T-helper 22 cell (primary cell): ENCODE results near the gene METRNL.
"Not testable (repeated sequence)": the region's sequence is repeated elsewhere in the genome, so short reads cannot be mapped to it uniquely, and the experiment has no call there.

Experiments
- DNase-seq: peaks from one replicate; pipeline ENCODE4 v3.0.0-alpha.2; 2020; ENCODE audit warnings: low read depth

The METRNL gene

DNA sequence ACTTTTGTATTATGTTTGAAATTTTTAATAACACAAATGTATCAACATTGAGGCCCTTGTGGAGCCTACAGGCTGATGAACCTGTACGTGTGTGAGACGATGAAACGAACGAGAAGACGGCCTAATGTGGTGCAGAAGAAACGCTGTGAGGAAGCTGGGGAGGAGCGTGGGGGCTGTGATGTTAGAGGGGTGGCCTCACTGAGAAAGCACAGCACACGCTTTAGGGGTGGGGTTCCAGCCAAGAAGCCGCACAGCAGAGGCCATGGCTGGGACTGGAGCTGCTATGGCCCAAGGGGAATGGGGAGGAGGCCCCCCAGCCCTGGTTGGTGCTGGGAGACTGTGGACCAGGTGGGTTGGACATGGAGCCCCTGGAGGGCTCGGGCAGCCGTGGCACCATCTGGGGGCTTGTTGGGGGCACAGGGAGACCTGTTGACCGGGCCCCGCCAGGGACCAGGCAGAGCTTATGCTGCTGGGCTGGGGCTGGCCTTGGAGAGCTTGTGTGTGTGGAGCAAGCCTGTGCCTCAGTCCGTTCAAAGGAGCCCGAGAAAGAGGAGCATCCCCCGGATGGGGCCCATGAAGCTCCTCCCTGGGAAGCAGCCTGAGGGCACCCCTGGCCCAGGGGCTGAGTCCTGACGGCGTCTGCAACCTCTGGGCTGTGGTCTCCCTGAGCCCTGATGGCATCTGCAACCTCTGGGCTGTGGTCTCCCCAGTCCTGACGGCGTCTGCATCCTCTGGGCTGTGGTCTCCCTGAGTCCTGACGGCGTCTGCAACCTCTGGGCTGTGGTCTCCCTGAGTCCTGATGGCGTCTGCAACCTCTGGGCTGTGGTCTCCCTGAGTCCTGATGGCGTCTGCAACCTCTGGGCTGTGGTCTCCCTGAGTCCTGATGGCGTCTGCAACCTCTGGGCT, 44.7 kb downstream of the METRNL start:
- DNase-seq, result no peak

DNA sequence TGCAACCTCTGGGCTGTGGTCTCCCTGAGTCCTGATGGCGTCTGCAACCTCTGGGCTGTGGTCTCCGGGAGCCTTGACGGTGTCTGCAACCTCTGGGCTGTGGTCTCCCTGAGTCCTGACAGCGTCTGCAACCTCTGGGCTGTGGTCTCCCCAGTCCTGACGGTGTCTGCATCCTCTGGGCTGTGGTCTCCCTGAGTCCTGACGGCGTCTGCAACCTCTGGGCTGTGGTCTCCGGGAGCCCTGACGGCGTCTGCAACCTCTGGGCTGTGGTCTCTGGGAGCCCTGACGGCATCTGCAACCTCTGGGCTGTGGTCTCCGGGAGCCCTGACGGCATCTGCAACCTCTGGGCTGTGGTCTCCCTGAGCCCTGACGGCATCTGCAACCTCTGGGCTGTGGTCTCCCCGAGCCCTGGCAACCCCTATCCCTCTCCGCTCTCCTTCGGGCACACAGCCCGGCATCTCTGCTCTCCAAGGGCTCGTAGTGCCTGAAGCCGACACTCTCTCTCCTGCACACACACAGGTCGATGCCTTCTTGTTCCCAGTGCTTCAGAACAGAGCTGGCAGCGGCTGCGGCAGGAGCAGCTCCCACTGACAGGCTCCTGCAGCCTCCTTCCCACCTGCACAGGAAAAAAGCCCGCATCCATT, 45.6 kb downstream of the METRNL start:
- peak; percentile 25 for DNase-seq

DNA sequence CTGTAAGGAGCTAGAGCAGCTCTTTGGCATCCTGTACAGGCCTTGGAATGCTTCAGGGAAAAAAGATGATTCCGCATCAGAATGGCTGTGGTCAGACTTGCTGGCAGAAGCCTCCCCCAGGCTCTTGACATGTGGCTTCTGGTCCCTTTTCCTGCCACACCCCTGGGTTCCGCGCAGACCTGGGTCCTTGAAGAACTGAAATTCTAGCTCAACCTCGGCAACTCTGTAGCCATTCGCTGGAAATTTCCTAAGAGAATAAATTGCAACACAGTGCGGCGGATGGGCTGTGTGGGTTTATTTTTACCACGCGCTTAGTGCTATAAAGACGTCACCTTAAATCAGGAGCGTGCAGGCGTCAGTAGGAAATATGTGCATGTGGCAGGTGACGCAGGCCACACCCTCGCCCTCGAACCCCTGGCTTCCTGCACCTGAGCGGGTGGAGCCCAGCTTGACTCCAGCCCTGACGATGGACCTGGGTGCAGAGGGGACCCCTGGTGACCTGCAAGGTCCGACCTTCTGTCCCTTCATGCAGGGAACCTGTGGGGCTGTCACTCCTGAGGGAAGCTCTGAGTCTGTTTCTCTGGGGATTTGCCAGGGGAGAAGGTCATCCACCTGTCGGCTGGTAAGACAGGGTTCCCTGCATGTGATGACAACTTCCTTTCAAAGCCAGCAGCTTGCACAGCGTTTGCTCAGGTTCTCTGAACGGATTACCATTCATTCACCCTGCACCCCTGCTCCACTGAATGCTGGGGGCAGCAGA, 46.3 kb downstream of the METRNL start:
- no peak for DNase-seq

DNA sequence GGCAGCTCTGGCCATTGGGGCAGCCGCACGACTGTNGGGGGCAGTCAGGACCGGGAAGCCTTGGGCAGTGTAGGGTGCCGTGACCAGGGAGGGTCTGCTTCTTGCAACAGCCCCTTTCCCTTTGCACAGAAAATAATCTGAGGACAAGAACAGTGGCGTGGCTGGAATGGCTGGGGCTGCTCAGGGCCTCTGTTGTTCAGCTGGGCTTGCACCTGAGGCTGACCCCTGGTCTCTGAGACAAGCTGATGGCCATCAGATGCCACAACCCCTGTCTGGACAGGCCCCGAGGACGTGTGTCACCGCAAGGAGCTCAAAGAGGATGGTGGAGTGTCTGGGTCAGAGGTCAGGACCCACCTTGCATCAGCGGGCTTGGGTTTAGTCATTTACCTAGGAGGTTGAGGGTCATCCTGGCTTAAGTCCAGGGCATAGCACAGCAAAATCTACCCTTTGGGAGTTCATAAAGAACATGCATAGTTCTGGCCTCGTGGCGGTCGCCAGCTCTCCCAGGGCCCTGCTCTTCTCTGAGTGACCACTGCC, 46.9 kb downstream of the METRNL start:
- no peak for DNase-seq

DNA sequence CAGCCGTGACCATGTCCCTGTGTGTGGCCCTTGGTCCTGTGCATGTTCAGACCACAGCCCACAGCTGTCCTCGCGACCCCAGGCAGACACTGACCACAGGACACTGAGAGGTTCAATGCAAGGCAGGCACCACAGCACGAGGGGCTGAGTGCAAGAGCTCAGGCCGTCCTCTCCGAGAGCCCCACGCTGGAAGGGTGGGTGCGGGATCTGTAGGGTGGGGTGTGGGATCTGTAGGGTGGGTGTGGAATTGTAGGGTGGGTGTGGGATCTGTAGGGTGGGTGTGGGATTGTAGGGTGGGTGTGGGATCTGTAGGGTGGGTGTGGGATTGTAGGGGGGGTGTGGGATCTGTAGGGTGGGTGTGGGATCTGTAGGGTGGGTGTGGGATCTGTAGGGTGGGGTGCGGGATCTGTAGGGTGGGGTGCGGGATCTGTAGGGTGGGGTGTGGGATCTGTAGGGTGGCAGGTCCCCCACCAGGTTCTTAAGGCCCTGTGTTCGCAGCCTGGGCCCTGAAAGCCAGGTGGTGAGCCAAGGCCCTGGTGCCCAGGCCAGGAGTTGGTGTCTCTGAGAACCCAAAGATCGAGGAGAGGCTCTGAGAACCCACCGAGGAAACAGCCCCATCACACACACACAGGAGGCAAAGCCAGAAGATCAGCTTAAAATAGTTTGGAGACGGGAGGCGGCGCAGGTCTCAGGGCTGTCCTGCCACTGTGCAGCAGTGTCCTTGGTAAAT, 48.2 kb downstream of the METRNL start:
- no peak for DNase-seq

DNA sequence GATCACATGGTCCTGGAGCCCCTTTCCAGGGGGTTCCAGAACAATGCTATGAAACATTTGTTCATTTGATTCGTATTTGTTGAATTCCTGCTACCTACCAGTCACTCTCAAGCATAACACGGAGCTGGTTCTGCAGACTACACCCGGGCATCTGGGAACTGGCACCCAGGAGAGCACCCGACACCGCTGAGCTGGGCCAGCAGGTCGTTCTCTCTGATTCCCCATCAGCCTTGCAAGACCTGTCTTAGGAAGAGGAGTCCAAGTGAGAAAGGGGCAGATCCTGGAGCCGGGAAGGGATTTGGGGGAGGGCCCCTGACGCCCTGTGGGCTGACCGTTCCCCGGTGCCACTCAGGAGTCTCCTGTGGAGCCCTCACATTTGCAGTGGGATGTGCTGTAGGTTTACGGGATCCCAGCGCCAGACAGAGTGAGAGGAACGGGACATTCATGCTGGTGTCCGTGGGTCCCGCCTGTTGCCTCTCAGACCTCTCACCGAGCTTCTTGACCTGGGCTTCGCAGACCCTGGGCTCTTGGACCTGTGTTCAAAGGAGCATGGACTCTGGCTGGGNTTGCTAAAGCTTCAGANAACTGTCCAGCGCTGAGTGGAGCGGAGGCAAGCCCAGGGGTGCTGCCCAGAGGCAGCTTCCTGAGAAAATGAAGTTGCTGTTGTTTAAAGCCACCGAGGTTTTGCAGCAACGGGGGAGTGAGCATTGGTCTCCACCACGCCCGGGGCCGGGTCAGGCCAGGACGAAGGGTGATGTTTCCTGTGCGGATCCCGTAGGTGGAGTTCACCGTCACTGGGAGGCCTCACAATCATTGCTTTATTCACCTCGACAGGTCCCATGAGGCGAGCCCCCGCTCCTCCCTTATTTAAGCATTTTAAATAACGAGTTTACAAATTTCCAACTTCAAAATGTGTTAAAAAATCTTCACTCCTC, 49.2 kb downstream of the METRNL start:
- DNase-seq, result no peak

DNA sequence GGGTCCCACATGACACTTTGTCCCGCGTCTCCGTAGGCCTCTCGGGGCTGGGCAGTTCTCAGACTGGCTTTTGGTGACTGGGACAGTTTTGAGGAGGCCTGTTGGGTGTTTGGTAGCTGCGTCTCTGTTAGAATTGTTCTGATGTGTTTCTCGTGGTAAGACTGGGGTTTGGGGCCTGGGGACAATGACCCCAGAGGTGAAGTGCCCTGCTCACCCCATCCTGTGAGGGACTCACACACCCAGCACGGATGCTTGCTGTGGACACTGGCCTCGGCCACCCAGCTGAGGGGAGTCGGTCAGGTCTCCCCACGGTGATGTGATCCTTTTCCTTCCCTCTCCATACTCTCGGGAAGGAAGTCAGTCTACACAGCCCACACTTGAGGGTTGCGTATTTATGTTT, 50.3 kb downstream of the METRNL start:
- no peak for DNase-seq

DNA sequence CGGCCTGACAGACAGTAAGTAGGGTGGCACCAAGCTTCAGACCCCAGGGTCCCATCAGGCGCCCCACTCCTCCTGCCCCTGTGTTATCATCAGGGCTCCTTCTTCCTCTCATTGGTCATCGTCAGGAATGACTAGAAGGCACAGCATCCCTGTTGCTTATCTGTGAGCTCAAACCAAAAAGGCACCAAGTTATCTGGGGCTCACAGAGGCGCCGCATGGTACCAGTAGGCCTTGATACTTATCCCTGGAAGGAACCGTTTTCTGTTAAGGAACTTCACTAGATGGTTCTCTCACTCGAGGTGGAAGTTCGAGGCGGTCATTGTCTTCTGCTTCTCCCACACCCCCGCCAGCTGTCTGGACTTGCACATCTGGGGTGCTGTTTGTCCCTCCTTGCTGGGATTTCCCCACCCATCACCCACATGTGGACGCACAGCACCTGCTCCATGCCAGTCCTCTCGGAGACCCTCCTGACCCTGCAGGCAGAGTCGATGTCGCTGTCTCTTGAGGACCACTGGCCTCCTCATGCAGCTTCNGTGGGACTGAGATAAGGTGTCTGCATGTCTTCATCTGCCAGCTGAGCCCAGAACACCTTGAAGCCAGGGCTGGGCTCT, 52.1 kb downstream of the METRNL start:
- DNase-seq, result no peak

DNA sequence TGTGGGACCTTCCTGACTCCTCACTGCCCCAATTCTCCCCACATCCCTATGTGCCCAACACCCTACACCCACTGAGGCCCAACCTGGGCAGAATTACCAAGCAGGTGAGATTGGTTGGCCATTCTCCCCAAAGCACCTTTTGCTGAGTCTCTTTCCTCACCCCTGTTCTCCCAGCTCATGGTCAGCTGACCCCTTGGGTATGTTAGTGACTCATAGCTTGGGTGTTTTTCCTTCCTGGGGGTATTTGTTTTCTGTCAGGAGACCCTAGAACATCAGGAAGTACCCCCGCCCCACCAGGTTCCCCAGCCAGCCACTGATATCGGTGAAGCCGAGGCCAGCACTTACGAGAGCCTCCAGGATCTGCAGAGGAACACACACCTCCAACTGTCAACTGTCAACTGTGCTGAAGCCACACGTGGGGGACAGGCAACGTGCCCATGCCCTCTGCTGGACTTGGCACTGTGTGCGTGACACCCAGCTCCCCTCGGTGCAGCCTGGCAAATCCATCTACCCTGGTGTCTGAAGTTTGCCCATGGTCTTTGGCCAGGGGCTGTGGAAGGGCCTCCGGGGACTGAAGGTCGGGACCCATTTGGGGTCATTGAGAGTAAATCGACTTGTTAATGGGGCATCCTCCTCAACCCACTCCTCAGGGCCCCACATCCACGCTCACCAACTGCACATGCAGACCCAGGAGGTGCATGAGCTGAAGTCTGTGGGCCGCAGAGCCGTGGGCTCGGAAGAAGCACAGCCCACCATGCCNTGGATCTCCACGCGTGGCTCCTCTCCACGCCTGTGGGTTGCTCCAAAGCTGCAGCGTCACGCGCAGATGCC, 53.1 kb downstream of the METRNL start:
- DNase-seq, result no peak

DNA sequence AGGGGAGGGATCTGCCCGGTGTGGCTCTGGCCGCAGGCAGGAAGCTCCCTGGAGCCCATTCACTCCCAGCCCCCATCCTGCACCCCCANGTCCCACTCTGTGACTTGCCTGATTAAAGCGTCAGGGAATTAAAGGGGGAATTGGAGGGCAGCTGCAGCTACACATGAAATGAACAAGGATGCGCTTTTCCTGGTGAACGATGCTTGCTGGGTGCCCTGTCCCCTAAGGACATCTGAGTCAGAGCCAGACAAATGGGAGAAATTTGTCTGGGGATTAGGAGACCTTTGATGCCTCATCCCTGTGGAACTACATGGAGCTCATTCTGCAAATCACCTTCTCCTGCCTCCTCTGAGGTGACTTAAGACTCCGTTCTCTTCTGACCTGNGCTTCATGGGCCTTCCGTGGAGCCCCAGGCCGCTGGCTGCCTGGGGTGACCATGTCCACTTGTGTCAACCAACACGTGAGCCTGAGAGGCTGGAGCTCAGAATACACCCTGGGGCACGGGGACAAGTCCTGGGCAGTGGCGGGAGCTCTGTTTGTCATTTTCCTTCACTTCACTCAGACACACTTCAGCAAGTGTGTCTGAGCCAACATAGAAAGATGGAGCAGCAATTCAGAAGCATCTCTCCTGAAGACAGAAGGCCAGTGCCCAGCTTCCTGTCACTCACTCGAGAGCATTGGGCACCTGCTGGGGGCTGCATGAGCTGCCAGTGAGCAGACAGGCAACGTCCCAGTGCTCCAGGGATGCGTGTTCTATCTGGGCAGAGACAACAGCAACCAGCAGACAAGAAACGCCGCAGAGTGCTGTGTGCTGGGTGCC, 54.1 kb downstream of the METRNL start:
- no peak for DNase-seq

DNA sequence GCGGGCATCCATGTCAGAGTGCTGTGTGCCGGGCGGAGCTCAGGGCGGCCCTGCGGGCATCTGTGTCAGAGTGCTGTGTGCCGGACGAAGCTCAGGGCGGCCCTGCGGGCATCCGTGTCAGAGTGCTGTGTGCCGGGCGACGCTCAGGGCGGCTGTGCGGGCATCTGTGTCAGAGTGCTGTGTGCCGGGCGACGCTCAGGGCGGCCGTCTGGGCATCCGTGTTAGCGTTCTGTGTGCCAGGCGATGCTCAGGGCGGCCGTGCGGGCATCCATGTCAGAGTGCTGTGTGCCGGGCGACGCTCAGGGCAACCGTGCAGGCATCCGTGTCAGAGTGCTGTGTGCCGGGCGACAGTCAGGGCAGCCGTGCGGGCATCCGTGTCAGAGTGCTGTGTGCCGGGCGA, 55.0 kb downstream of the METRNL start:
- DNase-seq, result not testable (repeated sequence)

DNA sequence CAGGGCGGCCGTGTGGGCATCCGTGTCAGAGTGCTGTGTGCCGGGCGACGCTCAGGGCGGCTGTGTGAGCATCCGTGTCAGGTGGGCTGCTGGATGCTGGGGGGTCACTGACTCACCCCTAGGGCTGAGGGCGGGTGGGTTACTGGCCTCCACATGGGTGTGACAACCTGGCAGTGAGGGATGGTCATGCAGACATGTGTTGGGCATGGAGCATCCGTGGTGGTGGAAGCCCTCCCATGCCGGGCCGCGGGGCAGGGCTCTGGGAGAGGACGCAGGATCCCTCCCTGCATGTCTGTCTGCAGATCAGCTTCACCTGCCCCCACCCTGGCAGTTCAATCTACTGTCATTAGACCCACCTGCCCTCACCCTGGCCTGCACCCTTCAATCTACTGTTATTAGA, 56.3 kb downstream of the METRNL start:
- no peak for DNase-seq

DNA sequence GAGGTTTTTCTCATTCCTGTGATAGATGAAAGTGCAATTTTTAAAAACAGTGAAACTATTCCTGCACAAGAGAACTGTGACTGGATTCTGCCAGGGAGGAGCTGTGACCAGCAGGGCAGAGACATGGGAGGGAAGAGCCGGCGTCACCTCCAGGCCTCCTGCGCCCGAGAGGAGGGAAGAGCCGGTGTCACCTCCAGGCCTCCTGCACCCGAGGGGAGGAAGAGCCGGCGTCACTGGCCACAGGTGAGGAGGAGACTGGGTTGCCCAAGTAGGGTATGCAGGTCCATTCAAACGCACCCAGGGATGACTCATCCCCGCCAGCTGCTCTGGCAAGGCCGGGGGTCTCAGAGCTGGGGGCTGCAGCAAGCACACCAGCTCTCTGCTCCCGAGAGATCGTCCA, 56.7 kb downstream of the METRNL start:
- DNase-seq, result no peak

DNA sequence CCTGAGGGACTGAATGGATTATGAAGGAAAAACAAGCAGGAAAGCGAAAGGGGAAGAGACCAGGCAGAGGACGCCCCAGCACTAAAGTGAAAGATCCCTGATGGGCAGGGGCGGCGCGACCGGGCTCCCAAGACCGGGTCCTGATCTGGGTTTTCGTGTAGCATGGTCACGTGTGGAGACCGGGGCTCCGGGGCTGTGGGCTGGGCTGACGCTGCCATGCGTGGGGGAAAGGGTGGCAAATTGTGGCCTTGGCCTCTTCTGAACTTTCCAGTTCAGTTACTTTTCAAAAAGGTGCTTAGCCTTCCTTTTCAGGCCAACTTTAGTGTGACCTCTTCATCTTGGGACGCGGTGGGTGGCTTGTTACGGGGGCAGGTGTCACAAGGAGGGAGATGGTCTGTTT, 57.5 kb downstream of the METRNL start:
- no peak for DNase-seq

DNA sequence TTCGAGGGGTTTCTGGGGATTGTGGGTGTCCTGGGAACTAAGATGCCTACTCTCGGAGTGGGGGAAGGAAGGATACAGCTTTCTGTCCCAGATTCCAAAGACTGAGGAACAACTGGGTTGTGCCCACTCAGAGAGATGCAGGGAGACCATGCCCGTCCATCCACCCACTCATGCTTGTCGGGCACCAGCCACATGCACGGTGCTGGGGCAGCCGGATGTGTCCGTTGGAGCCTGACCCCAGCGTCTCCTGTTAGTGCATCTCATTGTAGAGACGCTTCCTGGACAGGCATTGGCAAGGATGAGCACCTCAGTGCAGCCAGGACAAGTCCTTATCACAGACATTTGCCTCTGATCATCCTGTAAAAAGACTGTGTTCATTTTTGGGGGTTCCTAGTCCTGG, 58.1 kb downstream of the METRNL start:
- DNase-seq, result no peak

DNA sequence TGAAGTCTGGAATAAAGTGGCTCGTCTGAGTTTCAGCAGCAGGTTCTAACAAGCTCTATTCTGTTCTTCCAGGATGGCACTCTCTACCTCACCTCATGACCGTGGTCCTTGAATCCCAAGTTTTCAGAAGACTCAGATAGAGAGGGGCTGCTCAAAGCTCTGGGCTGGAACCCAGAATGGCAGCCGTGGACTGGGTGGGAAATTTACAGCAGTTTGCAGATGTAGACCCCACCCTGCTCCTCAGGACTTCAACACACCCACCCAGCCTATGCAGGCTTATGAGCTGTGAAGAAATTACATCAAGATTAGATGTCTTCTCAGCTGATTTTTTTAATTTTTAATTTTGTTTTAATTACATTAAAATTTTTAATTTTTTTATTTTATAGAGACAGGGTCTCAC, 59.4 kb downstream of the METRNL start:
- DNase-seq, result no peak

DNA sequence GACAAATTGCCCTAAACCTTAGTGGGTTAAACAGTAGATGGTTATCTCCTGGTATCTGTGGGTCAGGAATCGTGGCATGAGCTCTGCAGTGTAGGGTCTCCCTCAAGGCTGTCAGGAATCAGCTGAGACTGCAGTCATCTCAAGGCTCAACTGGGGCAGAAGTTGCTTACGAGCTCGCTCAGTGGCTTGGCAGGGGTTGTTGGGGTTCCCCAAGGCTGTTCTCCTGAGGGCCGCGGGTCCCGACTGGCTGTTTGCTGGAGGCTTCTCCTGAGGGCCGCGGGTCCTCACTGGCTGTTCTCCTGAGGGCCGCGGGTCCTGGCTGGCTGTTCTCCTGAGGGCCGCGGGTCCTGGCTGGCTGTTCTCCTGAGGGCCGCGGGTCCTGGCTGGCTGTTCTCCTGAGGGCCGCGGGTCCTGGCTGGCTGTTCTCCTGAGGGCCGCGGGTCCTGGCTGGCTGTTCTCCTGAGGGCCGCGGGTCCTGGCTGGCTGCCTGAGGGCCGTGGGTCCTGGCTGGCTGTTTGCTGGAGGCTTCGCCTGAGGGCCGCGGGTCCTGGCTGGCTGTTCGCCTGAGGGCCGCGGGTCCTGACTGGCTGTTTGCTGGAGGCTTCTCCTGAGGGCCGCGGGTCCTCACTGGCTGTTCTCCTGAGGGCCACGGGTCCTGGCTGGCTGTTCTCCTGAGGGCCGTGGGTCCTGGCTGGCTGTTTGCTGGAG, 60.3 kb downstream of the METRNL start:
- DNase-seq, result not testable (repeated sequence)

DNA sequence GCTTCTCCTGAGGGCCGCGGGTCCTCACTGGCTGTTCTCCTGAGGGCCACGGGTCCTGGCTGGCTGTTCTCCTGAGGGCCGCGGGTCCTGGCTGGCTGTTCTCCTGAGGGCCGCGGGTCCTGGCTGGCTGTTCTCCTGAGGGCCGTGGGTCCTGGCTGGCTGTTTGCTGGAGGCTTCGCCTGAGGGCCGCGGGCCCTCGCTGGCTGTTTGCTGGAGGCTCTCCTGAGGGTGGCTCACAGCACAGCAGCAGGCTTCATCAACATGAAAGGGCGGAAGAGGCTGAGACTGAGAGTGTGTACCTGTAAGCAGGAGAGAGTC, 60.8 kb downstream of the METRNL start:
- DNase-seq, result not testable (repeated sequence)
